ENCODE results near the gene RIMBP2. TPM values are rescaled to one million over a fixed set of nuclear protein-coding genes. Genes with fewer than 3 reads are reported as not detected.

The RIMBP2 gene
- total and polyA plus RNA-seq, 9 of the 15 experiments (the other 6 are each of a cell fraction or from before 2014, with no cell fraction given): not detected

- H4K20me1 ChIP-seq (replicated peaks; ENCODE audit: control insufficient read depth, insufficient read depth, low read length): peaks cover 4% of the 10 kb centered on the region; the same call in 1 of the 2 replicates
- TF ChIP-seq YY1 (IDR thresholded peaks at IDR 0.05; ENCODE audit: borderline replicate concordance in 1 of 3, control insufficient read depth in 1 of 3, extremely low read depth in 1 of 3, insufficient read depth in 3 of 3, insufficient read length in 1 of 3, insufficient replicate concordance in 2 of 3, low read depth in 1 of 3, low read length in 2 of 3): no peak
- TF ChIP-seq ARID1B (IDR thresholded peaks at IDR 0.05): no peak
- TF ChIP-seq RB1 (IDR thresholded peaks at IDR 0.05; ENCODE audit: low read depth): no peak
- TF ChIP-seq CSDE1 (IDR thresholded peaks at IDR 0.05): no peak
- no peak for TF ChIP-seq LARP7 (IDR thresholded peaks at IDR 0.05)
- no peak for TF ChIP-seq CHCHD3 (CRISPR knock-in tag; IDR thresholded peaks at IDR 0.05)
- no peaks in the 10 kb centered on the region for H3K36me3 ChIP-seq (ENCODE audit: control insufficient read depth, insufficient read depth, low read length)
- no peaks in the 10 kb centered on the region for H3K4me1 ChIP-seq (replicated peaks in 1 of 2; ENCODE audit: control insufficient read depth in 2 of 2, insufficient read depth in 2 of 2, low read length in 2 of 2)
- ChIA-PET CTCF (ENCODE audit: low intra/inter-chr PET ratio) (no interaction called here), POLR2A (no interaction called here)
- H3K9ac ChIP-seq (ENCODE audit: insufficient read depth in 1 of 2, low read depth in 2 of 2, low read length in 2 of 2): no peak overlapping the region
- H3K79me2 ChIP-seq (ENCODE audit: control insufficient read depth, insufficient read depth, low read length): no peaks in the 10 kb centered on the region
- in situ Hi-C loops (cut with MboI) (no loop called here), intact Hi-C loops (cut with micrococcal nuclease) (no loop called here)
- no peak overlapping the region for H3K27ac ChIP-seq (ENCODE audit: extremely low read depth, low read depth, low read length)
- WGBS (ENCODE audit: insufficient coverage, low coverage, missing lambda C conversion rate): 4% methylated on average over 9 of the region's 9 CpGs
- no peaks in the 10 kb centered on the region for H3K9me3 ChIP-seq (replicated peaks; ENCODE audit: control insufficient read depth, insufficient read depth, low read depth, low read length)
- no peak for FAIRE-seq
- no TSS peak for BruUV-seq (replicated peaks)
- DNase-seq (ENCODE audit: extremely low read depth in 1 of 4, low spot score in 3 of 4): no peak
- H2AFZ ChIP-seq (ENCODE audit: low read depth, low read length): no peak overlapping the region
- no peak for ATAC-seq
- peaks cover 0 to 11% of the 10 kb centered on the region in 2 experiments; a peak in 1 of 5 replicates for H3K27me3 ChIP-seq (ENCODE audit: control insufficient read depth in 2 of 2, insufficient read depth in 2 of 2, low read length in 2 of 2)
- no peak overlapping the region for H3K4me2 ChIP-seq (ENCODE audit: insufficient read depth, low read length)
- H3K9me1 ChIP-seq (ENCODE audit: control insufficient read depth, insufficient read depth, low read length): peaks cover 5% of the 10 kb centered on the region
- H3K4me3 ChIP-seq: no peak overlapping the region
Observed at GRCh38 chr12:130523208-130523607, 192.9 kb downstream of the RIMBP2 start.

- WGBS (ENCODE audit: insufficient coverage, low coverage, missing lambda C conversion rate): 0% methylated on average over 16 of the region's 17 CpGs
- Histone ChIP-seq H3K9me1 (ENCODE audit: control insufficient read depth, insufficient read depth, low read length) (peaks cover 5% of the 10 kb centered on the region), H3K79me2 (ENCODE audit: control insufficient read depth, insufficient read depth, low read length) (no peaks in the 10 kb centered on the region), H3K36me3 (ENCODE audit: control insufficient read depth, insufficient read depth, low read length) (no peaks in the 10 kb centered on the region), H2AFZ (ENCODE audit: low read depth, low read length) (no peak overlapping the region), H3K27ac (ENCODE audit: extremely low read depth, low read depth, low read length) (no peak overlapping the region), H4K20me1 (replicated peaks; ENCODE audit: control insufficient read depth, insufficient read depth, low read length) (peaks cover 4% of the 10 kb centered on the region; the same call in 1 of the 2 replicates), H3K9me3 (replicated peaks; ENCODE audit: control insufficient read depth, insufficient read depth, low read depth, low read length) (no peaks in the 10 kb centered on the region), H3K4me2 (ENCODE audit: insufficient read depth, low read length) (no peak overlapping the region), H3K4me1 (replicated peaks in 1 of 2; ENCODE audit: control insufficient read depth in 2 of 2, insufficient read depth in 2 of 2, low read length in 2 of 2) (no peaks in the 10 kb centered on the region), H3K27me3 (ENCODE audit: control insufficient read depth in 2 of 2, insufficient read depth in 2 of 2, low read length in 2 of 2) (peaks cover 0 to 11% of the 10 kb centered on the region in 2 experiments; a peak in 1 of 5 replicates), H3K9ac (ENCODE audit: insufficient read depth in 1 of 2, low read depth in 2 of 2, low read length in 2 of 2) (no peak overlapping the region), H3K4me3 (no peak overlapping the region)
- intact Hi-C loops (cut with micrococcal nuclease) (no loop called here), in situ Hi-C loops (cut with MboI) (no loop called here)
- FAIRE-seq (no peak), ATAC-seq (no peak), DNase-seq (ENCODE audit: extremely low read depth in 1 of 4, low spot score in 3 of 4) (no peak)
- ChIA-PET POLR2A (no interaction called here), CTCF (ENCODE audit: low intra/inter-chr PET ratio) (no interaction called here)
- BruUV-seq (replicated peaks): no TSS peak
- TF ChIP-seq CREB3L1 (IDR thresholded peaks at IDR 0.05; ENCODE audit: borderline replicate concordance, low read depth) (no peak), CHD4 (IDR thresholded peaks at IDR 0.05; ENCODE audit: insufficient read depth, insufficient replicate concordance, low read depth, low read length, poor library complexity, severe bottlenecking) (no peak), SOX6 (IDR thresholded peaks at IDR 0.05) (no peak), ZNF316 (IDR thresholded peaks at IDR 0.05) (no peak), NCOR1 (IDR thresholded peaks at IDR 0.05) (no peak), SMC3 (conservative IDR thresholded peaks at IDR 0.05; ENCODE audit: insufficient read depth, low read depth, low read length) (no peak), ZNF124 (CRISPR knock-in tag; IDR thresholded peaks at IDR 0.05) (no peak), TRIM25 (IDR thresholded peaks at IDR 0.05; ENCODE audit: borderline replicate concordance) (no peak)
Observed at GRCh38 chr12:130522244-130522834, 193.8 kb downstream of the RIMBP2 start.

Measured in K562 (cell line).